Loucy (cell line): Measurements from ENCODE around the gene CNTFR.

Experiments
- H2AFZ ChIP-seq: fragments of 200-600 bp; sonication (generic); 2 replicates; pipeline ENCODE4 v1.6.0; 2016; ENCODE audit warnings: antibody characterized with exemption, mild to moderate bottlenecking, low read length, moderate library complexity
- H3F3A ChIP-seq: fragments of 200-600 bp; 2 replicates; pipeline ENCODE4 v1.6.0; 2016; ENCODE audit warnings: antibody characterized with exemption, low read depth, mild to moderate bottlenecking
- H3K27me3 ChIP-seq: fragments of 200-600 bp; sonication (generic); 2 replicates; pipeline ENCODE4 v1.6.1; 2014; ENCODE audit warnings: low read length, mild to moderate bottlenecking; ENCODE audit not compliant: insufficient read depth, poor library complexity, severe bottlenecking
- H3K36me3 ChIP-seq: fragments of 200-600 bp; sonication (generic); 2 replicates; pipeline ENCODE4 v1.6.1; 2016; ENCODE audit warnings: low read length; ENCODE audit not compliant: insufficient read depth
- H3K4me1 ChIP-seq: fragments of 200-600 bp; sonication (generic); 2 replicates; pipeline ENCODE4 v1.5.1; 2014; ENCODE audit warnings: low read length, mild to moderate bottlenecking; ENCODE audit not compliant: insufficient read depth, poor library complexity, severe bottlenecking
- H3K4me2 ChIP-seq: fragments of 200-600 bp; sonication (generic); 2 replicates; pipeline ENCODE4 v1.6.0; 2014; ENCODE audit warnings: antibody characterized with exemption, low read length, low read depth, mild to moderate bottlenecking; ENCODE audit not compliant: poor library complexity, severe bottlenecking
- H3K4me3 ChIP-seq: fragments of 200-600 bp; sonication (generic); 2 replicates; pipeline ENCODE4 v1.5.1; 2014; ENCODE audit warnings: low read length, mild to moderate bottlenecking, mixed read lengths; ENCODE audit not compliant: poor library complexity, severe bottlenecking
- H3K79me2 ChIP-seq: fragments of 200-600 bp; sonication (generic); 2 replicates; pipeline ENCODE4 v1.6.1; 2014; ENCODE audit warnings: low read length; ENCODE audit not compliant: insufficient read depth
- H3K9ac ChIP-seq: fragments of 200-600 bp; sonication (generic); 2 replicates; pipeline ENCODE4 v1.6.0; 2014; ENCODE audit warnings: mild to moderate bottlenecking, low read depth, low read length, moderate library complexity; ENCODE audit not compliant: poor library complexity, severe bottlenecking
- H3K9me2 ChIP-seq: fragments of 200-600 bp; sonication (generic); replicated peaks from 2 replicates; pipeline ENCODE4 v1.6.1; 2016; ENCODE audit warnings: low read depth, low read length, mixed read lengths
- H3K9me3 ChIP-seq: fragments of 200-600 bp; sonication (generic); 2 replicates; pipeline ENCODE4 v1.6.1; 2014; ENCODE audit warnings: mild to moderate bottlenecking, antibody characterized with exemption, low read length, low read depth; ENCODE audit not compliant: insufficient read depth
- H4K20me1 ChIP-seq: fragments of 200-600 bp; sonication (generic); 2 replicates; pipeline ENCODE4 v1.6.0; 2014; ENCODE audit warnings: antibody characterized with exemption, low read length, mild to moderate bottlenecking; ENCODE audit not compliant: insufficient read depth, poor library complexity, severe bottlenecking
- CTCF ChIP-seq: fragments of 200-600 bp; sonication (generic); conservative IDR thresholded peaks from 2 replicates; pipeline ENCODE4 v1.5.1; 2014; ENCODE audit warnings: mild to moderate bottlenecking, antibody characterized with exemption, low read length
- EZH2phosphoT487 ChIP-seq: fragments of 200-600 bp; IDR thresholded peaks from 2 replicates; pipeline ENCODE4 v1.6.1; 2018; ENCODE audit warnings: antibody characterized with exemption, mild to moderate bottlenecking, moderate library complexity, borderline replicate concordance

CNTFR gene

GRCh38 chr9:34555500-34555899 lies 34.0 kb downstream of the CNTFR start:
- no peak overlapping the region for H3K4me3 ChIP-seq
- H3K9ac ChIP-seq = no peak overlapping the region
- no peaks in the 10 kb centered on the region for H3F3A ChIP-seq
- H3K9me3 ChIP-seq = no peaks in the 10 kb centered on the region
- no peak overlapping the region for H3K4me2 ChIP-seq
- H3K4me1 ChIP-seq = no peaks in the 10 kb centered on the region
- H3K9me2 ChIP-seq = no peaks in the 10 kb centered on the region
- no peaks in the 10 kb centered on the region for H3K36me3 ChIP-seq
- H2AFZ ChIP-seq = no peak overlapping the region
- no peaks in the 10 kb centered on the region for H4K20me1 ChIP-seq
- no peaks in the 10 kb centered on the region for H3K79me2 ChIP-seq
- no peaks in the 10 kb centered on the region for H3K27me3 ChIP-seq
- TF ChIP-seq EZH2phosphoT487 = no peak
- TF ChIP-seq CTCF = no peak

GRCh38 chr9:34555002-34555348 lies 34.5 kb downstream of the CNTFR start:
- H3K4me1 ChIP-seq = no peaks in the 10 kb centered on the region
- H4K20me1 ChIP-seq = no peaks in the 10 kb centered on the region
- TF ChIP-seq EZH2phosphoT487 = no peak
- H3K79me2 ChIP-seq = no peaks in the 10 kb centered on the region
- H3F3A ChIP-seq = no peaks in the 10 kb centered on the region
- H3K4me3 ChIP-seq = no peak overlapping the region
- no peaks in the 10 kb centered on the region for H3K9me2 ChIP-seq
- no peak overlapping the region for H2AFZ ChIP-seq
- H3K9ac ChIP-seq = no peak overlapping the region
- H3K27me3 ChIP-seq = no peaks in the 10 kb centered on the region
- H3K9me3 ChIP-seq = no peaks in the 10 kb centered on the region
- H3K4me2 ChIP-seq = no peak overlapping the region
- H3K36me3 ChIP-seq = no peaks in the 10 kb centered on the region

- no peaks in the 10 kb centered on the region for H3K27me3 ChIP-seq
- no peaks in the 10 kb centered on the region for H3K9me3 ChIP-seq
- no peak overlapping the region for H3K9ac ChIP-seq
- no peaks in the 10 kb centered on the region for H3K79me2 ChIP-seq
- H3K36me3 ChIP-seq = no peaks in the 10 kb centered on the region
- no peak overlapping the region for H2AFZ ChIP-seq
- H3K4me2 ChIP-seq = no peak overlapping the region
- no peaks in the 10 kb centered on the region for H3K9me2 ChIP-seq
- no peak overlapping the region for H3K4me3 ChIP-seq
- no peaks in the 10 kb centered on the region for H4K20me1 ChIP-seq
- no peak for TF ChIP-seq CTCF
- no peak for TF ChIP-seq EZH2phosphoT487
- no peaks in the 10 kb centered on the region for H3F3A ChIP-seq
- no peaks in the 10 kb centered on the region for H3K4me1 ChIP-seq
Observed at GRCh38 chr9:34554211-34555001, 35.1 kb downstream of the CNTFR start.

GRCh38 chr9:34553511-34554021 lies 36.0 kb downstream of the CNTFR start:
- no peaks in the 10 kb centered on the region for H3K79me2 ChIP-seq
- no peak overlapping the region for H2AFZ ChIP-seq
- TF ChIP-seq CTCF = no peak
- TF ChIP-seq EZH2phosphoT487 = no peak
- H3K36me3 ChIP-seq = no peaks in the 10 kb centered on the region
- no peaks in the 10 kb centered on the region for H3F3A ChIP-seq
- no peaks in the 10 kb centered on the region for H3K9me2 ChIP-seq
- no peaks in the 10 kb centered on the region for H3K9me3 ChIP-seq
- no peaks in the 10 kb centered on the region for H3K4me1 ChIP-seq
- H3K4me3 ChIP-seq = no peak overlapping the region
- no peak overlapping the region for H3K9ac ChIP-seq
- no peaks in the 10 kb centered on the region for H3K27me3 ChIP-seq
- no peaks in the 10 kb centered on the region for H4K20me1 ChIP-seq
- H3K4me2 ChIP-seq = no peak overlapping the region
